NT2/D1 (cell line): ENCODE data around the gene CHST1.

Experiments used
- SUZ12 ChIP-seq: IDR thresholded peaks from 2 replicates; pipeline ENCODE4 v1.6.1; 2011; ENCODE audit not compliant: insufficient read length, insufficient read depth; ENCODE audit errors: extremely low read depth
- ZNF274 ChIP-seq: IDR thresholded peaks from 2 replicates; pipeline ENCODE4 v1.6.1; 2011; ENCODE audit warnings: mild to moderate bottlenecking, low read depth, low read length

GRCh38 chr11:45665206-45665932 is at the start of gene CHST1:
- TF ChIP-seq SUZ12: no peak
- TF ChIP-seq ZNF274: no peak
